ENCODE data around the gene BCOR.

Gene BCOR

DNA sequence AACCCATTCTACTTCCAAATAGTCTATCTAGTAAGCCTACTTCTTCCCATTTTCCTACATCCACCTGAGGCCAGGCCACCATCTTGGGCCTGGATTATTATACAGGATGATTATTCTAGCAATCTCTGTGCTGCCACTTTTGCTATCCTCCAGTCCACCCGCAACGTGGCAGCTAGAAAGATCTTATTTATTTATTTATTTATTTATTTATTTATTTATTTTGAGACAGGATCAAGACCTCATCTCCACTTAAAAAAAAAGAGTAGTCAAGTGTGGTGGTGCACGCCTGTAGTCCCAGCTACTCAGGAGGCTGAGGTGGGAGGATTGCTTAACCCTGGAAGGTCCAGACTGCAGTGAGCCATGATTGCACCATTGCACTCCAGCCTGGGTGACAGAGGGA, 15.2 kb upstream of the BCOR start:
- DNase-seq (ENCODE audit: low spot score): no peak

DNA sequence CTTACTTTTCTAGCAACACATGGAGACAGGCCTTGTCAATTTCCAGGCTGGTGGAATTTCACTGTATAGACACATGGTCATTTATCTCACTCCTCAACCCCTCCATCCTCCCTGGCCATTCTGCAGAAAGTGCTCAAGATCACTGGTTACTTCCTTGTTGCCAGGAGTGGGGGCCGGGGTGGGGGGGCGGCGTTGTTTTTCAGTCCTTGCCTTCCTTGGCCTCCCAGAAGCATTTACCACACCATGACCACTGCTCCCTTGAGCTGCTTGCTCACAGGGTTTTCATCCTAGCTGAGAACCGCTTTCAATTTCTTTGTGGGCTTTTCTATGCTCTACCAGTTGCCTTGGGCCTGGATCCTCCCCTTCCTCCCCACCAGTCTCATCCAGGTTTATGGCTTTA, 14.1 kb upstream of the BCOR start:
- DNase-seq (ENCODE audit: low spot score): no peak

DNA sequence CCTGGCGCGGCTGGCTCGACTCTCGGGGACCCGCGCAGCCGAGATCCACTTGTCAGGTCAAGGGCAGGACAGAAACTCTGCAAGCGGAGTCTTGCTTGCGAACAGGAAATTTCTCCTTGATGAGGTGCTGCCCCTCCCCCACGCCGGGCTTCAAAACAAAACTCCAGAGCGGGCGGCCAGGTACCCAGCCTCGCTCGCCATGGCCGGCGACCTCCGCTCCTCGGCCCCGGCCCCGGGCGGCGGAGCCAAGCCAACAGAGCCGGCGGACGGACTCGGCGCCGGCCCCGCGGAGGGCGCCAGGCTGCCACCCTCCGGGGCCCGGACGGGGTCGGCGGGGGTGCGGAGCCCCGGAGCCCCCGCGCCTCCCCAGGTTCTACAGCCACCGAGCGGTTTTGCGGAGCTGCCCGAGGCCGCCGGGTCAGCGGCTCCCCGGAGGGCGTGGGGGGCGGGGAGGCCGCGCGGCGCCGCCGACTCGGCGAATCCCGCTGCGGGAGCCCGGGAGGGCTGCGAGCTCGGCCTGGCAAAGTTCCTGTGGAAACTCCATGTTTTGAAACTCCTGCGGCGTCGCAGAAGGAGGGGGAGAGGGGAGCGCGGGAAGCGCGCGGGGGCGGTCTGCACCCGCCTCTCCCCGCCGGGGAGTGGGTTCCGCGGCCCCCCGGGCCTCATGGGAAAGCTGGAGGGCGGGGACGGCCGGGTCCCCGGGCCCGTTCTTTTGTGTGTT, 11.7 kb upstream of the BCOR start:
- DNase-seq (ENCODE audit: low spot score): no peak

DNA sequence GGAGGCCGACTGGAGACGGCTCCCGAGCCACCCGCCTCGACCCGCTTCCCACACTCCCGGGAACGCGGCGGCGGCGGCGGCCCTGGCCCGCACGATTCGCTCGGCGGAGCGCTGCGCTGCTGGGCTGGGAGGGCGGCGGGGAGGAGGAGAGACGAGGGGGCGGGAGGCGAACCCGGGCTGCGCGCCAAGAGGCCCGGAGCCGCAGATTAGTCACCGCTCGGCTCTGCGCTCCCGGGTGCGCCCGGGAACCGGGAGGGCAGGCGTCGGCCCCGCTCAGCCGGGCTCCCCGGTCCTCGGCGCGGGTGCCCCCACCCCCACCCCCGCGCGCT, 11.2 kb upstream of the BCOR start:
- DNase-seq (ENCODE audit: low spot score): peak; percentile 63

DNA sequence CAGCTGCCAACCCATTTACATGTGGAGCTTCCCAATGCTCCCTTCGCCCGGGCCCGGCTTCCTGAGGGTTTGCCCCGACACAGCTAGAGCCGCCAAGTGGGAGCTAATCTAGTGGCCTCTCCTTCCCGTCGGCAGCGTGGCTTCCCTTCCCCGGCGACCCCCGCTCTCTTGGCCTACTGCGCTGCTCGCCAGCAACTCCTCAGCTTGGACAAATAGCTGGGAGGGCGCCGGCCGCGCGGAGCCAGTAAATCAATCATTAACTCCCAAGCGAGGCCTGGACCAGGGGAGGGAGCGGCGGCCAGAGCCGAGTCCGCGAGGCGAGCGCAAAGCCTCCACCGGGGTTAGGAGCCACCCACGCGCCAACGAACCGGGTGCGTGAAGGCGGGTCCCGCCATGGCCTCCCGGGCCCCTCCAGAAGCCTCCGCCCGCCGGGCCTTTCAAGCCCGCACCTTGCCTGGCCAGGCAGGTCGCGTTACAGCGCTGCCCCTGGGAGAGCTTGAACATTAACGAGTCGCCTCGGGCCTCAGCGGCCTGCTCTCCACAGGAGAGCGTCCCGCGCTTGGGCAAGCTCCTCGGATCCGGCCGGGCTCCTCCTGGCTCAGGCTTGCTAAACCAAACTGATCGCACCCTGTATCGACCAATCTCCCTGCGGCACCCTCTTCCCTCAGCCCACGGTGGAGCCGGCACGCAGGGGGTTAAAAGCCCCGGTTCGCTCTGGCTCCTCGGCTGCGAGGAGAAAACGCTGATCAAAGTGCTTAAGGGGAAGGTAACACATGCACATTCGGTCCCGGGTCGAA, 10.6 kb upstream of the BCOR start:
- no peak for DNase-seq (ENCODE audit: low spot score)

DNA sequence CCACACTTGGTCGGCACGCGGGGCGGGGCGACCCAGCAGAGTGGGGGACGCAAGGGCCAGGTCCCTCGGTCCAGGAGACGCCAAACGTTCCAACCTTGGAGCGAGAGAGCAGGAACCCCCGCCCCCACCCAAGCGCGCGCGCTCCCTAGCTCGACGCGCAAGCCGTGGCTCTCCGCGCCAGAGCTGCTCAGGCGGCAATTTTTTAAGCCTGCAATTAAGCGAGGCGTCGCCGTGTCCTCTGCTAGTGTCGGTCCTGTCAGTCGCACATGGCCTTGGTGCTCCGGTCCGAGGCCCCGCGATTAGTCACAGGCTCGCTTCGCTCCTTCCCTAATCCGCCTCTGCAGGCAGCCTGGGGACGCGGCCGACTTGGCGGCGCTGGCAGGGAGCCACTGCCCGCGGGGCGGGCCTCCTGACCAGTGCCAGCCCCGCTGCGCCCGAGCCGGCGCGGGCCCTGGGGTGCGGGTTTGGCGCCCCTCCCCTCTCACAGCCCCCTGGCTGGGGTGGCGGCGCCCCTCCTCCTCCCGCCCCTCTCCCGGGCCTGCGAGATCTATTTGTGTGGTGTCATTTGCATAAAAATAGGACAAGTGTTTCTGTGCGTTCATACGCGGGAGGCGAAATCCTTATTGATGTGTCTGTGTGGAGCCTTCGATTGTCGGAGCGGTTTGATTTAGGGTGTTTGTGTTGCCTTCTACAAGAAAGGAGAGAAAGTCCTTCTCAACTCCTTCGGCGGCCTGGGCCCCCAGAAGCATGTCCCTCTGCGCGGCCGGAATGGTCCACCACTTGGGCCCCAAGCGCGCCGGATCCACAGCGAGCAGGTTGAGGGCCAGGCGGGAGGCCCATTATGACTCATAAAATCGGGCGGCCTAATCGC, 9.8 kb upstream of the BCOR start:
- DNase-seq (ENCODE audit: low spot score): no peak

DNA sequence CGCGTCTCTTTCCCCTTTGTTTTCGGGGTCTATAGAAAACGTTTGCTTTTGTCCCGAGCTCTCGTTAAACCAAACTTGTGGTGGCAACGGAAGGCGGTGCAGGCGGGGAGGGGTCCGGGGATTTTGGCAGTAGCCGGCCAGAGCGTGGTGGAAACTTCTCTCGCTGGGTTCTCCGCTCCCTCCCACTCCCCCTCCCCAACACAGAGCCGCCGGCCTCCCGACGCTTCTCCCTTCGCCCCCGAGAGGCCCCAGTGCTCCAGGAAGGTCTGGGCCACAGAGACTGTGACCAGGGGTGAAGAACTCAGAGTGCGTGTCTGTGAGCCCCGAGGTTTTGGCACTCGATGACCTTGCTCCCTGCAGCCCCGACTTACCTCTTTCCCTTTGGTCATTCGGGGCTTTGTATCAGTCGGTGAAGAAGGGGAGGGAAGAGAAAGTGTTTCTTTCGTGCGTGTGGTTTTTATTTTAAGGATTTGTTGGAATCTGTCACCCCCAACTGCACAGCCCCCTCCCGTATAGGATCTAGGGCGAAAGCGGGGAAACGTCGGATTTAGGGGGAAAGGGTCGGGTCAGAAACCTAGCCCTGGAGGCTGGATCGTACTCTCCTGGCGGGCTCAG, 9.0 kb upstream of the BCOR start:
- no peak for DNase-seq (ENCODE audit: low spot score)

DNA sequence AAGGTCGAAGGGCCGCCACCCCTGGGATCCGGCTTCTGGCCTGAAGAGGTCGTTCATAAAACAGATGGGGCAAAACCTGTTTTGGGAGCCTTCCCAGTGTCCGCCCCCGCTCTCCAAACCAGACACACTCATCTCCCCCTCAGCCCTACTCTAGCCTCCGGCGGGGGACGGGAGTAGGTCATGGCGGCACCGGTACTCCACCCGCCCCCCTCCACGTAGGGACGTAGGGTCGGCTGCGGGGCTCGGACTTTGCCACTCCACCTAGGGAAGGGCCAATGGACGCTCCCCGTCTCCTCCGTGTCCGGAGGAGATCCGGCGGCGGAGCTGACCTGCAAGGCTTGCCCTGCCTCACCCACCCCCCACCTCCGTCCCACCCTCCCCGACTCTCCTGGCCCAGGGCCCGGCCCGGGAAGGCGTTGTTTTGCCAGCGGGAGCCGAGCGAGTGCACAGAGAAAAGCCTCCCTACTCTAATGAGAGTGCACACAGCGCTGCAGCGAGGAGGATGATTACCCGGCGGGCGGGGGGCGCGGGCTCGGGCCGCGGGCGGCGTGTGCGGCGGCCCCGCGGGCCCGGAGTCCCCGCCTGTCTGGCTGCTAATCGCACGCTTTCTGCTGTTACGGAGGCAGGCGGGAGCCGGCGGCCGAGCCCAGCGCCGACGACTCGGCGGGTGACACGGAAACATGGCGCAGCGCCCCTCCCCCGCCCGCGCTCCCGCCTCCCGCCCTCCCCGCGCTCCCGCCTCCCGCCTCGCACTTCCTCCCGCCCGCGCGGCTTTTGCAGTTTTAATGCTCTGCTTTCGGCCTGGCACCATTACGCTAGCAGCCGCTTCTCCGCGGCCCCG, 8.3 kb upstream of the BCOR start:
- DNase-seq (ENCODE audit: low spot score): peak; percentile 63

DNA sequence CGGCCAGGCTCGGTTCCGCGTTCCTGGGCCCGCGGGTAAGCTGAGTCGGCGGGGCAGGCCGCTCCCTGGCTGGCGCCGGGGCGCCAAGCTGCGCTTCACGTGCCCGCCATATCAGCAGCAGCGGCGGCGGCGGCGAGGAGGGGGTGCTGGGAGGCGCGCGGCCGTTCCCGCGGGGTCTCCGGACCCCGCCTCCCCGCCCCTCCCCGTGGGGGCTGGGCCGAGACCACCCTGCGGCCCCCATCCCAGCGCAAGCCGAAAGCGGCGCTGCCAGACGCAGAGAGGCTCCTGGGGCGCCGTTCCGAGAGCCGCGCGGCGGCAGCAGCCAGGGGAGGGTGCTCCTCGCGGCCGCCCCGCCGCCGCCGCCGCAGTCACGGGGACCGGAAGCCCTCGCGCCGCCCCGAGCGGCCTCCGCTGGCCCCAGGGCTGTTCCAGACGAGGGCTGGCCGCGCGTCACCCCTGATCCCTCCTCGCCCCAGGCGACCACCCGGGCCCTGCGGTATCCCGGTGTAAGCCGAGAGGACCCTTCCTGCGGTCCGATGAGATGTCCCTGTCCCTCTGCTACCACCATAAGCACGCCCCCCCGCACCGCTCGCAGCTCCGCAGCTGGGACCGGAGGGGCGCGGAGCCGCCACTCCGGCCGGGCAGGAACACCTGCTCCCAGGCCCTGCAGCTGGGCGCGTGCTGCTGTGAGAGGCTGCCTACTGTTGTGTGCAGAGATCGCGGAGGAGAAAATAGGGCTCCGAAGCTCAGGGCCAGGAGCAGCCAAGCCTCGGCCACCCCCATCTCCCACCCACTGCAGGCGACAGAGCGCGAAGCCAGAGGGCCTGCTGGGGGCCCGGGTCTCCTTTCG, 7.5 kb upstream of the BCOR start:
- no peak for DNase-seq (ENCODE audit: low spot score)

DNA sequence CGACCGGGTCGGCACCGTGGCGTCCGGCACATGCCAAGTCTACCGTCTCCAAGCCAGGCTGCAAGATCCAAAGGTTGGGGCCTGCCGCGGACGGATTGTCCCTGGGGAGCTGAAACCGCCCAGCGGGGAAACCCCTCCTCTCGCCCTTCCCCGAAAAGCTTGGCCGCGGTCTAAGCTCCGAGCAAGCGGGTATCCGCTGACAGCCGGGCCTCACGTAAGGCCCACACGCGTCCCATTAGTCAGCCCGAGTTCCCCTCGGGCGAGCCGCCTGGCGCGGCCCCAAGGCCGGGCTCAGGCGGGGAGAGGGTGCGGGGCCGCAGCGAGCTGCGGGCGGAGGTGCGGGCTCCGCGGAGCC, 6.8 kb upstream of the BCOR start:
- DNase-seq (ENCODE audit: low spot score): no peak

DNA sequence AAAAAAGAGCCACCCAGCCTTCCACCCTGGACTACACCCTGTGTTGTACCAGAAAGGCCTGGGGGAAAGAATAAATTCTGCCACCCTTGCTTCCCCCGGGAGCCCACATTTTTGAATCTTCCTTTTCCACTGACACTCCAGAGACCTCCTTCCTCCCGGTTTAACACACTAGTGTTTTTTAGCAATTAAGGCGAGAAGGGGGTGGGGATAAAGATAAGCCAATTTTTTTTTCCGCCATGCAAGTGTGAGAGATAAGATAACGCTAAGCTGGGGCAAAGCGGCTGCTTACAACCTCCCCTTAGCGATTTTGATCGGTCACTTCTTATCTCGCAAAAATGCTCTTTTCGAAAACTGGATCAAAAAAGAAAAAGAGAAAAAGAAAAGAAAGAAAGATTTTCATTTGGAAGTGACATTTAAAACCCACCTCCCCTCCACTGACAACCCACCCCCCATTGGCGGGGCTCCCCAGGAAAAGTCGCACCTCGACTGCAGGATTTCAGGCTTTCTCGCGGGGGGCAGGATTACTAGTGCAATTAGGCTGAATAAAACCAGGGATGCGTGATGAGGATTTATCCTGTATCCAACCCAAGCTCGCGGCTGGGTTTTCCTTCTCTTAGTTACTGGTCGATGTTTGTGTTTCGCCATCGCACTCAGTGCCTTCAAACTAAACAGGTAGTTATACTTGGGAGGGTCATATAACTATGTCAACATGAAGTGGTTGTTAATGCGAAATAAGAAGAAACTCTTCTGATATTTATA, 6.0 kb upstream of the BCOR start:
- DNase-seq (ENCODE audit: low spot score): no peak

DNA sequence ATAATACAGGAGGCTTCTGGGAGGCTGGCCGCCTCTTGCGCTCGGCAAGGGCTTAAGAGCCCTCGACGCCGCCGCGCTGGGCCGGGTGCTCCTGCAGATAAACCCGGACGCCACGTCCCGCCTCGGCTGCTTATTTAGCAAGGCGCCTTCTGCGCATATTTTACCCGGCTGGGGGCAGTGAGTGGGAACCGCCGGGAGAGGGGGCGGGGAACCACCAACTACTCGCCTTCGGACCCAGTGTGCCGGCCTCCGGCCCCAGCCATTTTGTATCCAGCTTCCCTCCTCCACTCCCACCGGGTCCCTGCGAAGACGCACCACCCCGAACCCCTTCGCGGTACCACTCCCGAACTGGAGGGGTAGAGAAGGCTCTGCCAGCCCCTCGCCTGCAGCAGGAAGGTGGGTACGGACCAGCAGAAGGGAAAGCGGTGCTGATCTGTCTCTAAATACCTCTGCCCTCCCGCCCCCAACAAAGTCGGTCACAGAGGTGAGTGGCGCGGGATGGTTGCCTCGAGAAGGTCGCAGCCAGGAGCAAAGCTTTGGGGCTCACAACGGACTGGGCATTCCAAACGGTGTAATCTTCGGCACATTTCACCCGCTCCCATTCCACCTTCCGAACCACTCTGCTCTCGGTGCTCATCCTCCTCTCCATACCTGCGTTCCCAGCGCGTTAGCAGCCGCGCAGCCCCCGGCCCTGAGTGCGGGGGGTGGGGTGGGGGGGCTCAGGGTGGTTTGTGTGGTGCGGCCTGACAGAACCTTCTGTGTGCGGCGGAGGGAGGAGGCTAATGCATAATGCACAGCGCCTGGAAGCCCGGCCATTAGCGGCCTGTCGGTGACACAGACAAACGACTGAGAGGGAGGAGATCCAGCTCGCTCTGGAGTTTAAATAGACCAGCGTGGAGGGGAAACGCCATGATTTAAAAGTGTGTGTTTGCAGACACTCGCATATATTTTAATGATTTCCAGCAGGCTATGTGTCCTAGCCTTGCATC, 4.9 kb upstream of the BCOR start:
- no peak for DNase-seq (ENCODE audit: low spot score)

DNA sequence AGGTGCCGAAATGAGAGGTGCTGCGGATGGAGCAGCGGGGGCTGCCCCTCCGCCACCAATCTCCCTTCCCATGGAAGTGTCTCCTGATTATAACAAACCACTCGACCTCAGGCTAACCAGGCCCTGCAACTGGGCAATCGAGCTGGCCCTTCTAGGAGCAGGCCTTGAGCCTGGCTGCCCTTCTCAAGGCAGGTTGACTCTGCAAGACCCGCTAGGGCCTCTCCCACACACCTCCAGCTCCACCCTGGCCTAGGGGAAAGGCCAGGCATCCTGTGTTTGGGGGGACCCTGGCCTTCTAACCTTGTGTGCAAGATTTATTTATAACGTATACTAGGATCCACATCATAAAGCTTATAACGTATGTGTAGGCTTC, 3.7 kb upstream of the BCOR start:
- no peak for DNase-seq (ENCODE audit: low spot score)

DNA sequence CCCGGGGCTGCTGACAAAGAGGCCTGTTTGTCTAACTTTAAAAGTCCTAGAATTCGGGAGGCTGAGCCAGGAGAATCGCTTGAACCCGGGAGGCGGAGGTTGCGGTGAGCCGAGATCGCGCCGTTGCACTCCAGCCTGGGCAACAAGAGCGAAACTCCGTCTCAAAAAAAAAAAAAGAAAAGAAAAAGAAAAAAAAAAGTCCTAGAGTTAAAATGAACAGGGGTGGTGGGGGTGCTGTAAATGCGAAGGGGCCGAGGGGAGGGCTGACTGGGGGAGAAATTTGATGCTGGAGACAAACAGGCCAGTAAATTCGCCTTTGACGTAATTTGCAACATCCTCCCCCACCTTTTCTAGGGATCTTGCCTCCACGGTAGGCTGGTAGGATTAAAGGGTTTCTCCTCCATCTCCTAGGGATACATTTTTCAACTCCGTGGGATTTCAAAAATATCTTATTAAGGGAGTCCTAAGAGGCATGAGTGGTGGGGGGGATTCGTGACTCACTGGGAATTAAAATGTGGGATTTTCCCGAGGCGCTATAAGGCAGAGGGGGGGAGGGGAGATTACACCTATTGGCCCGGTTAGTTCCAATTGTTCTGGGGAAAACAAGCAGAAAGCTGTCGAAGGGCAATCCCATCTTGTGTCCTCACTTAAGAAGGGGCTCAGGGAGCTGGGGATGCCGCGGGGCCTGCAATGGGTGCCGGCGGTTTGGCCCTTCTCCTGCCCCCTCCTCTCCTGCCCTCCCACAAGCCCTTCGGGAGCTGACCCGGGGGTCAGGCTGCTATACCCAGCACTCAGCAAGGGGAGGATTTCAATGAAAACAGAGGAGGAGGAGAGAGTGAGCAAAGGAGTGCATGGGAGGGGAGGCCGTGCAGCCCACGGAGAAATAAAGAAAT, 3.0 kb upstream of the BCOR start:
- DNase-seq (ENCODE audit: low spot score): no peak

DNA sequence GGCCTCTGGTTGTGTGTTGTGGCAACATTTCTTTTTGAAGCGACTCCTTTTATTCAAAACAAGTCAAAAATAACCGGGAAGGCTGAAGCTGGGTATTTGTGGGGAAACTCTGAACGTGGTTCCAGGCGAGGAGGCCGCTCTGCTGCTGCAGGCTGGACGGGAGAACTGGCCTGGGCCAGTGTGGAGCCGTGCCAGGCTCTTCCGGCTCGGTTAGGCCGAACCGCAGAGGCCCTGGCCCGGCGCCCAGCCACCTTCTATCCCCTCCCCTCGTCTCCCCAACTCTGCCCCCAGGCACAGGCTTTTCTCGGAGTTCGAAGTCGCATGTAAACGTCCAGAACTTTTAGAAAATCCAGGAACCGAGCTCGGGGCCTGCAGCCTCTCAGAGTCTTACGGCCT, 2.4 kb upstream of the BCOR start:
- no peak for DNase-seq (ENCODE audit: low spot score)

DNA sequence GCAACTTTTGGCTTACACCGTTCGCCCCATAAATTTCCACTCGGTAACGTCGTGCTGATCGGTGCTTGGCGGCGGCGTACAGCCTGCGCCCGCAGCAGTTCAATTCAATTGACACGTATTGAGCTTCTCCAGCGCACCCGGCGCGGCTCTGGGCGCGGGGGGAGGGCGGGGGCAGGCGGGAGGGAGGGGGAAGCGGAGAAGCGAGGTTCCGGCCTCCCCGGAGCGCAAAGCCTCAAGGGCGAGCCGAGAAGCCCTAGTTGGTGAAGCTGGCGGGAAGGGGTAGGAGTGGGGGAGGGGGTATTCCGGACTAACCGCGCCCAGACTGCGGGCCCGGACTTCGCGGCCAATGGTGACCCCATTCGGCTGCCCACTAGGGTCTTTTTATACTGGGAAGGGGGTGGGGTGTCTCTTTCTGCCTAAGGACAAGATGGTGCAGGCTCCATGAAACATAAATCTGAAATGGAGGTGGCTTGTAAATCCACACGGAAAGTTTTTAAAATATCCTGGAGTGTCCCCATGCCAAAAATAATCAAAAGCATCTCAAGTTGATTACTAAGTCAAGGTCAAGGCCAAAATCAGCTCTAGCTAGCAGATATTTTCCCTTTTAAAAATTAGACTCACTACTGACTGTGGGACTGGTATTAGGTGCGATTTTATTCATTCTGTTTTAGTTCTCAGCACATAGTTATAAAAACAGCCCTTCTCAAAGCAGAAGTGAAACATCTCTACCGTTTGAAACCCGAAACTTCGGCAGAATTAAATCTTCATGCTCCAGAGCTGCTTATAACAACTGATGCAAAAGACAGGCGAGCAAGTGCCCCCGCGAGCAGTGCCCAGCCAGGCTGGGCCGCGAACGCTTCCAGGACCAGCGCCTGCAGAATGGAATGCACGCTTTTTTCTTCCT, 1.5 kb upstream of the BCOR start:
- DNase-seq (ENCODE audit: low spot score): peak; percentile 52
